Pancreas (tissue), 10 donors: ENCODE results near the gene DRGX. TPM values are rescaled to one million over a fixed set of nuclear protein-coding genes. Genes with fewer than 3 reads are reported as not detected.

Source experiments
- ATAC-seq, 4 donors: fragments of 200-7000 bp; cut with Tn5 transposase; one replicate each; pipeline versions ENCODE4 v1.8.0 to v1.9.1; 2020; ENCODE audit warnings: mild to moderate bottlenecking in 4 of 4, moderate library complexity in 4 of 4
- DNase-seq, 6 donors: peaks; one replicate each; pipeline ENCODE4 v3.0.0-alpha.2; 2020
- FAIRE-seq: peaks from 2 replicates; lab custom pipeline; 2012; peaks lifted over from hg19 to GRCh38; lab: Jason Lieb, UNC
- H3K27ac ChIP-seq, 4 donors: fragments of 200-600 bp; sonication (generic); 1 replicate in 3 of 4; 2 replicates in 1 of 4; pipeline versions ENCODE4 v1.5.0 to v1.8.0; 2020
- H3K27me3 ChIP-seq, 4 donors: fragments of 200-600 bp; one replicate each; pipeline ENCODE4 v1.8.0; 2021
- H3K36me3 ChIP-seq, 3 donors: fragments of 200-600 bp; sonication (generic) in 1 of 3; one replicate each; pipeline versions ENCODE4 v1.5.0 to v1.8.0; 2020 to 2021
- H3K4me1 ChIP-seq, 3 donors: fragments of 200-600 bp; one replicate each; pipeline ENCODE4 v1.8.0; 2021
- H3K4me3 ChIP-seq, 4 donors: fragments of 200-600 bp; sonication (generic) in 2 of 4; one replicate each; pipeline versions ENCODE4 v1.5.0 to v1.8.0; 2020 to 2021
- H3K9me3 ChIP-seq, 4 donors: fragments of 200-600 bp; one replicate each; pipeline ENCODE4 v1.8.0; 2021
- CTCF ChIP-seq, 4 donors: fragments of 200-600 bp; sonication (generic) in 3 of 4; IDR thresholded peaks; one replicate each; pipeline versions ENCODE4 v1.5.0 to v1.8.0; 2021; ENCODE audit warnings: antibody characterized with exemption in 4 of 4
- WGBS, 2 donors: extraction: QIAGEN DNeasy Blood & Tissue Kit; methylation state at CpG; one replicate each; pipeline ENCODE4 v1.1.7; 2013; 5-methylcytosine and 5-hydroxymethylcytosine counted together
- intact Hi-C, 3 donors: fragments of 100-400 bp; cut with DNase I; formaldehyde crosslinking; loops; one replicate each; pipeline versions ENCODE4 v1.11.1 to v1.14.2; 2022
- polyA plus RNA-seq, 2 donors: library from polyadenylated mRNA; stranded (reverse); fragments of 200-250 nt; gene quantifications; one replicate each; pipeline ENCODE4 v1.2.3, GENCODE V29; 2013
- total RNA-seq, 6 donors: library from RNA; stranded (reverse); fragmentation: NEBNext Ultra II Directional in 4 of 6; extraction: Animal tissue kit (Norgen Biotek cat#: 25700) in 4 of 6; gene quantifications; one replicate each; pipeline versions ENCODE4 v1.2.1 to v1.2.4, GENCODE V29; 2021 to 2023
- donor health status: healthy with polysubstance abuse.
- donor health status: DM: no; HTN: no; CAD: no; lungs with moderate emphysema.
- donor health status: DM: no; HTN: no; CAD: no.
- donor health status: control.
- donor health status: control.
- donor health status: Bipolar disorder and iron deficiency.
- donor health status: DM: yes; HTN: yes; CAD: no.
- donor health status: DM: no; HTN: no; CAD: no.
- donor health status: DM: no; HTN: no; CAD: no.
- donor health status: DM: yes; HTN: yes; CAD: no.

DRGX gene
- total RNA-seq, result not detected
- not detected for polyA plus RNA-seq

GRCh38 chr10:49395741-49396665 is at the start of gene DRGX:
Gene DRGX, minus strand, starts transcription at chr10:49396089. Its CDS starts 649 bp downstream, at chr10:49395440.
- no peaks in the 10 kb centered on the region for H3K9me3 ChIP-seq
- intact Hi-C loops, result no loop called here
- DNase-seq, result no peak
- FAIRE-seq, result no peak
- no peak for ATAC-seq
- no peak within 1 kb of the TSS for H3K27ac ChIP-seq
- H3K36me3 ChIP-seq, result no peaks in the 10 kb centered on the region
- WGBS, 2 donors, result 3% methylated on average over 63 of the region's 63 CpGs
- peaks cover 5 to 65% (median 30%) of the 10 kb centered on the region in 4 donors for H3K27me3 ChIP-seq
- no peak for TF ChIP-seq CTCF (IDR thresholded peaks at IDR 0.05)
- peaks cover 0 to 17% (median 9%) of the 10 kb centered on the region in 3 donors for H3K4me1 ChIP-seq
- peak within 1 kb of the TSS in 1 of 4 donors; percentile 31 for H3K4me3 ChIP-seq

GRCh38 chr10:49444349-49444748 is 48.5 kb upstream of the DRGX start:
- no peak overlapping the region for H3K27ac ChIP-seq
- no peaks in the 10 kb centered on the region for H3K4me1 ChIP-seq
- ATAC-seq (no peak), DNase-seq (no peak), FAIRE-seq (no peak)
- no peaks in the 10 kb centered on the region for H3K36me3 ChIP-seq
- intact Hi-C loops, result no loop called here
- no peaks in the 10 kb centered on the region for H3K9me3 ChIP-seq
- H3K27me3 ChIP-seq, result no peaks in the 10 kb centered on the region
- no peak for TF ChIP-seq CTCF (IDR thresholded peaks at IDR 0.05)
- 89 to 96% methylated on average over 4 of the region's 4 CpGs for WGBS, 2 donors
- no peak overlapping the region for H3K4me3 ChIP-seq

DNA sequence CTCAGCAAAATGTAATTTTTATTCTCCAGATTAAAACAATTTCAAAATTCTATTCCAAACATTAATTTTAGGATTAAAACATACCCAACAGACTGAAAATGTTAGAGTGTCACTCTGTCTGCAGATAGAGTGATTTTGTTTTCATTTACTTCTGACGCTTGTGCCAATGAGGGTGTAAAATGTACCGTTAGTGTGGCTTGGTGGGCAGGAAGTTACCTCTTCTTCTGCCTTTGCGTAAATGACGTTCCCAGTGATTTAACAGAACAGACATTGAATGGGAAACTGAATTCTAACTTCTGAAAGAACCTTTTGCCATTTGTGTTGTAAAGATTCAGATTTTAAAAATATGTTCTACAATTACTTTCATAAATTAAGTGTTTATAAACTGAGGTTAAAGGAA is 47.0 kb upstream of the DRGX start:
- ATAC-seq, result no peak
- intact Hi-C loops, result no loop called here

DNA sequence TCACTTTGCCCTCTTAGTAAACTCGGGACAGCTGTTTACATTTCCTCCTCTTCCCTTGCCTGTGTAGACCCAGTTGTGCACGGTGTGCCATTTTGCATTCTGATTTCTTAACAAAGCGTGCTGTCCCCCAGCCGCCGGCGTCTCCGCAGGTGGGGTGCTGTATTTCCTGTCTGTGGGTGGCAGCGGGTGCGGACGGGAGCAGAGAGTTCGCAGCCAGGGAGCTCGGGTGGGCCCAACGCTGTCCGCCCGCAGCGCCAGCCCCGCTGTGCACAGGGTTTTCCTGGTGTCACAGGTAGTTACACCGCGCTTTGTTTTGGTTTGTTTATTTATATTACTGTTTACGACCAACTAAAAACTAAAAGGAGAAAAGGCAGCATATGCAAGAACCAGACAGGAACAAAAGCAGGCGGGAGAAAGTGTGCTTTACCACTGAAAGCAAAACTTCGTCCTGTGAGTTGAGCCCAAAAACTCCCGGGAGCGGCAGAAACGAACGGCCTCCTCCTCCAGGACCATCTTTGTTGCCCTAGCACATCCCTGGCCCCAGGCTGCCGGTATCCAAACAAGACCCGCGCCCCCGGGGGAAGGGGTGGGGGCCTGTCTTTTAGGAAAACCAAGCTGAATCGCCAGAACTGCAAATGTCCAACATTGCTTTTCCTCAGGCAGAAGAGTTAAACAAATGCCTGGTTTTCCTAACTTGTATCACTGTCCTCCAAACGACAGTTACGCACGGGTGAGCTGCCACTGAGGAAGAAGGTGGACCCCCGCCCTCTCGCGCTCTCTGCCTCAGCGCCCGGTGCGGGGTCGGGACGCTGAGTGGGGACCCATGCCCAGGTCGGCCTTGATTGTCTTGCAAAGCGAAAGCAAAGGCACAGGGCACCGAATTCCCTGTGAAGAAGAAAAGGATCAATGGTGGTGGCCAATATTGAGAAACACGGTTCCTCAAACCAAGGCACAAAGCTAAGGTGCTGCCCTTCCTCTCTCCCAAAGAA is 45.9 kb upstream of the DRGX start:
- H3K4me3 ChIP-seq, result no peak overlapping the region
- DNase-seq, result no peak
- FAIRE-seq, result no peak
- 71 to 74% methylated on average over 46 of the region's 46 CpGs for WGBS, 2 donors
- H3K4me1 ChIP-seq, result no peaks in the 10 kb centered on the region
- intact Hi-C loops, result no loop called here
- no peak for ATAC-seq
- no peaks in the 10 kb centered on the region for H3K27me3 ChIP-seq
- H3K36me3 ChIP-seq, result no peaks in the 10 kb centered on the region
- no peaks in the 10 kb centered on the region for H3K9me3 ChIP-seq
- no peak overlapping the region for H3K27ac ChIP-seq
- TF ChIP-seq CTCF (IDR thresholded peaks at IDR 0.05), result no peak

More for the DNA sequence above, 47.0 kb upstream of the DRGX start:
- Histone ChIP-seq H3K4me1 (no peaks in the 10 kb centered on the region), H3K27ac (no peak overlapping the region), H3K9me3 (no peaks in the 10 kb centered on the region), H3K27me3 (no peaks in the 10 kb centered on the region), H3K4me3 (no peak overlapping the region), H3K36me3 (no peaks in the 10 kb centered on the region)
- no peak for DNase-seq
- TF ChIP-seq CTCF (IDR thresholded peaks at IDR 0.05), result no peak
- no peak for FAIRE-seq
- 90% methylated on average over 4 of the region's 4 CpGs for WGBS, 2 donors
